WTC11 (cell line): Measurements from ENCODE around the gene TUBA3D.
"Not testable (repeated sequence)": the region's sequence is repeated elsewhere in the genome, so short reads cannot be mapped to it uniquely, and the experiment has no call there.

Source experiments
- CTCF ChIP-seq: fragments of 200-600 bp; IDR thresholded peaks from 2 replicates; pipeline ENCODE4 v1.8.0; 2022; ENCODE audit warnings: antibody characterized with exemption
- SMAD4 ChIP-seq: sonication (generic); formaldehyde crosslinking; IDR thresholded peaks from 2 replicates; pipeline ENCODE4 v1.8.0; 2022; ENCODE audit warnings: mild to moderate bottlenecking, missing genetic modification reagents
- ZNF121 ChIP-seq: sonication (generic); formaldehyde crosslinking; IDR thresholded peaks from 2 replicates; pipeline ENCODE4 v1.8.0; 2023; ENCODE audit warnings: missing genetic modification reagents

DNA sequence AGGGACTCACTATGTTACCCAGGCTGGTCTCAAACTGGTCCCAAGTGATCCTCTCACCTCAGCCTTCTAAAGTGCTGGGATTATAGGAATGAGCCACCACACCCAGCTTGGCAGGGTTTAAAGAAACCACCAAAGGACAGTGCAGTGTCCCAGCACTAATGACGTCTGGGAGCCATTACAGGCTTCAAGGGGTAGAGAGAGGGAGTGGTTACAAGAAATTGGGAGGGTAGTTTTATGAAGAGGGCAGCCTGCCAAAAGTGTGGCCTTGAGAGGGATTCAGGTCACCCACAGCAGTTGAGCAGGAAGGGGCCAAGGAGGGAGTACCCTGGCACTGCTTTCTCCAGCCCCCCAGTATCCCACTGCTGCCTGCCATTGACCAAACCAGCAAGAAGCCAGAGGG is 1.3 kb downstream of the TUBA3D start:
- not testable (repeated sequence) for TF ChIP-seq CTCF; SMAD4 (CRISPR knock-in tag); ZNF121
